Body of pancreas (tissue), 4 donors: Measurements from ENCODE around the gene BEST4. TPM values are rescaled to one million over a fixed set of nuclear protein-coding genes. Genes with fewer than 3 reads are reported as not detected.
A peak's percentile ranks its signal among the peaks of the same experiment; 100 is the strongest.

ENCODE experiments used
- ATAC-seq: fragments of 150-250 bp; one replicate; pipeline ENCODE4 v1.9.1; 2016
- DNase-seq, 4 donors: peaks; one replicate each; pipeline ENCODE4 v3.0.0-alpha.2; 2019
- H3K27ac ChIP-seq, 4 donors: fragments of 200-600 bp; sonication (generic); 1 replicate in 3 of 4; 2 replicates in 1 of 4; pipeline versions ENCODE4 v1.5.1 to v1.6.1; 2016 to 2019; ENCODE audit warnings: mild to moderate bottlenecking in 1 of 4, mixed read lengths in 1 of 4, moderate library complexity in 1 of 4
- H3K27me3 ChIP-seq, 2 donors: fragments of 200-600 bp; sonication (generic); one replicate each; pipeline ENCODE4 v1.6.0; 2016; ENCODE audit warnings: mild to moderate bottlenecking in 1 of 2
- H3K36me3 ChIP-seq, 2 donors: fragments of 200-600 bp; sonication (generic); replicated peaks in 1 of 2; 2 replicates each; pipeline ENCODE4 v1.5.1; 2016; ENCODE audit warnings: low read depth in 2 of 2; ENCODE audit not compliant: insufficient read depth in 1 of 2
- H3K4me1 ChIP-seq: fragments of 200-600 bp; sonication (generic); one replicate; pipeline ENCODE4 v1.6.0; 2016
- H3K4me3 ChIP-seq, 2 donors: fragments of 200-600 bp; sonication (generic); 1 replicate in 1 of 2; 2 replicates in 1 of 2; pipeline ENCODE4 v1.5.1; 2016 to 2019
- H3K9me3 ChIP-seq, 3 donors: fragments of 200-600 bp; sonication (generic); 1 replicate in 2 of 3; 2 replicates in 1 of 3; pipeline ENCODE4 v1.5.1; 2016
- POLR2A ChIP-seq, 3 donors: fragments of 450-650 bp; IDR thresholded peaks; one replicate each; pipeline ENCODE4 v1.6.1; 2016; ENCODE audit warnings: antibody characterized with exemption in 3 of 3, mild to moderate bottlenecking in 2 of 3
- WGBS, 2 donors: methylation state at CpG; one replicate each; pipeline ENCODE4 v1.1.5; 2017; 5-methylcytosine and 5-hydroxymethylcytosine counted together
- intact Hi-C: fragments of 100-400 bp; cut with DNase I; formaldehyde crosslinking; loops from one replicate; pipeline ENCODE4 v1.15.1; 2023
- total RNA-seq, 2 donors: library from RNA; depleted of rRNA; stranded (reverse); fragments of >200 nt; gene quantifications; one replicate each; pipeline ENCODE4 v1.1.0, GENCODE V29; 2016
- TF ChIP-seq, protein P1 (sequence below), 7 experiments: fragments of 450-650 bp in 4 of 7; fragments of 200-600 bp in 3 of 7; sonication (generic) in 3 of 7; IDR thresholded peaks; one replicate each; pipeline ENCODE4 v1.5.1; 2016 to 2019; ENCODE audit warnings: antibody characterized with exemption in 7 of 7

BEST4 gene
- total RNA-seq, 2 donors from 2014 or later: 0.26 TPM; not detected in 1

DNA sequence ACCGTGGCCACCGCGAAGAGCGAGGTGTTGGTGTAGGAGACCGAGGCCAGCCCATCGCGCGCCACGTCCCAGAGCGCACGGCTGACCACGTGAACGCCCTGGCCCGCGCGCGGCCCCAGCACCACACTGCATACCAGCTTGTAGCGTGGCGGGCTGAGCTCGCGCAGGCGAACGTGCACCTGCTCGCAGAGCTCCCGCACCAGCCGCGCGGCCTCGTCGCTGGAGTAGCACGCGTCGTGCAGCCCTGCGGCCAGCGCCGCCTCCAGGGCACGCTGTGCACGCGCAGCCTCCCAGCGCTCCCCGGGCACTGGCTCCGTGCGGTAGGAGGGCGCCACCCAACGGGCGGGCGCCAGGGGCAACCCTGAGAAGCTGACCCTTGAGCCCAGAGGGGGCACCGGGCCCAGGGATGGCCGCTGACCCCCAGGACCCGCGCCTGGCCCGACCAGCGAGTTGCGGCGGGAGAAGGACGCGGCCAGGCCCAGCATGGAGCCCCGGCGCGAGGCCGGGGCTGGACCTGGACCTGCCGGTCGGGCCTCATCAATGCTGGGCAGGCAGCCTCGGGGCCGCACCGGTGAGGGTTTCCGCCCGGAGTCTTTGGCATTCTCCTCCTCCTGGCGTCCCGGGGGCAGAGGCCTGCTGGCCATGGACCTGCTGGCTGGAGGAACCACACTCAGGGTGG is 18.2 kb upstream of the BEST4 start:
- no peaks in the 10 kb centered on the region for H3K9me3 ChIP-seq
- intact Hi-C loops: no loop called here
- H3K36me3 ChIP-seq: no peaks in the 10 kb centered on the region
- no peaks in the 10 kb centered on the region for H3K27me3 ChIP-seq
- ATAC-seq (no peak), DNase-seq (peak in 1 of 4 donors; percentile 2)
- TF ChIP-seq, protein P1, sequence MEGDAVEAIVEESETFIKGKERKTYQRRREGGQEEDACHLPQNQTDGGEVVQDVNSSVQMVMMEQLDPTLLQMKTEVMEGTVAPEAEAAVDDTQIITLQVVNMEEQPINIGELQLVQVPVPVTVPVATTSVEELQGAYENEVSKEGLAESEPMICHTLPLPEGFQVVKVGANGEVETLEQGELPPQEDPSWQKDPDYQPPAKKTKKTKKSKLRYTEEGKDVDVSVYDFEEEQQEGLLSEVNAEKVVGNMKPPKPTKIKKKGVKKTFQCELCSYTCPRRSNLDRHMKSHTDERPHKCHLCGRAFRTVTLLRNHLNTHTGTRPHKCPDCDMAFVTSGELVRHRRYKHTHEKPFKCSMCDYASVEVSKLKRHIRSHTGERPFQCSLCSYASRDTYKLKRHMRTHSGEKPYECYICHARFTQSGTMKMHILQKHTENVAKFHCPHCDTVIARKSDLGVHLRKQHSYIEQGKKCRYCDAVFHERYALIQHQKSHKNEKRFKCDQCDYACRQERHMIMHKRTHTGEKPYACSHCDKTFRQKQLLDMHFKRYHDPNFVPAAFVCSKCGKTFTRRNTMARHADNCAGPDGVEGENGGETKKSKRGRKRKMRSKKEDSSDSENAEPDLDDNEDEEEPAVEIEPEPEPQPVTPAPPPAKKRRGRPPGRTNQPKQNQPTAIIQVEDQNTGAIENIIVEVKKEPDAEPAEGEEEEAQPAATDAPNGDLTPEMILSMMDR (IDR thresholded peaks at IDR 0.05): no peak
- no peak for TF ChIP-seq POLR2A (IDR thresholded peaks at IDR 0.05)
- H3K4me1 ChIP-seq: peaks cover 77% of the 10 kb centered on the region
- 91 to 97% methylated on average over 17 to 48 of the region's 70 CpGs for WGBS, 2 donors
- H3K4me3 ChIP-seq: no peak overlapping the region
- peak overlapping the region; percentile 91 to 99 (median 98) for H3K27ac ChIP-seq

DNA sequence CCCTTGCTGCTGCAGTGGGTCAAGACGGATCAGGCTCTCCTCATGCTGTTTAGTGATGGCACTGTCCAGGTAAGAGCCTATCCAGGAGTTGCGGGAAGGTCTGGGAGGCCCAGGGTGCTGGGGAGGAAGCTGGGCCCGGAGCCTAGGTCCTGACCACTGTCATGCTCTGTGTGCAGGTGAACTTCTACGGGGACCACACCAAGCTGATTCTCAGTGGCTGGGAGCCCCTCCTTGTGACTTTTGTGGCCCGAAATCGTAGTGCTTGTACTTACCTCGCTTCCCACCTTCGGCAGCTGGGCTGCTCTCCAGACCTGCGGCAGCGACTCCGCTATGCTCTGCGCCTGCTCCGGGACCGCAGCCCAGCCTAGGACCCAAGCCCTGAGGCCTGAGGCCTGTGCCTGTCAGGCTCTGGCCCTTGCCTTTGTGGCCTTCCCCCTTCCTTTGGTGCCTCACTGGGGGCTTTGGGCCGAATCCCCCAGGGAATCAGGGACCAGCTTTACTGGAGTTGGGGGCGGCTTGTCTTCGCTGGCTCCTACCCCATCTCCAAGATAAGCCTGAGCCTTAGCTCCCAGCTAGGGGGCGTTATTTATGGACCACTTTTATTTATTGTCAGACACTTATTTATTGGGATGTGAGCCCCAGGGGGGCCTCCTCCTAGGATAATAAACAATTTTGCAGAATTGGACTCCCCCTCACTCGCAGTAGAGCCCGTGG is 17.5 kb upstream of the BEST4 start:
- H3K9me3 ChIP-seq: no peaks in the 10 kb centered on the region
- DNase-seq (no peak), ATAC-seq (no peak)
- intact Hi-C loops: no loop called here
- H3K4me1 ChIP-seq: peaks cover 79% of the 10 kb centered on the region
- H3K27ac ChIP-seq: peak overlapping the region; percentile 91 to 99 (median 98)
- no peak for TF ChIP-seq POLR2A (IDR thresholded peaks at IDR 0.05)
- TF ChIP-seq, protein P1 (IDR thresholded peaks at IDR 0.05): no peak
- H3K36me3 ChIP-seq: no peaks in the 10 kb centered on the region
- no peaks in the 10 kb centered on the region for H3K27me3 ChIP-seq
- 87 to 93% methylated on average over 7 to 20 of the region's 20 CpGs for WGBS, 2 donors
- H3K4me3 ChIP-seq: no peak overlapping the region

DNA sequence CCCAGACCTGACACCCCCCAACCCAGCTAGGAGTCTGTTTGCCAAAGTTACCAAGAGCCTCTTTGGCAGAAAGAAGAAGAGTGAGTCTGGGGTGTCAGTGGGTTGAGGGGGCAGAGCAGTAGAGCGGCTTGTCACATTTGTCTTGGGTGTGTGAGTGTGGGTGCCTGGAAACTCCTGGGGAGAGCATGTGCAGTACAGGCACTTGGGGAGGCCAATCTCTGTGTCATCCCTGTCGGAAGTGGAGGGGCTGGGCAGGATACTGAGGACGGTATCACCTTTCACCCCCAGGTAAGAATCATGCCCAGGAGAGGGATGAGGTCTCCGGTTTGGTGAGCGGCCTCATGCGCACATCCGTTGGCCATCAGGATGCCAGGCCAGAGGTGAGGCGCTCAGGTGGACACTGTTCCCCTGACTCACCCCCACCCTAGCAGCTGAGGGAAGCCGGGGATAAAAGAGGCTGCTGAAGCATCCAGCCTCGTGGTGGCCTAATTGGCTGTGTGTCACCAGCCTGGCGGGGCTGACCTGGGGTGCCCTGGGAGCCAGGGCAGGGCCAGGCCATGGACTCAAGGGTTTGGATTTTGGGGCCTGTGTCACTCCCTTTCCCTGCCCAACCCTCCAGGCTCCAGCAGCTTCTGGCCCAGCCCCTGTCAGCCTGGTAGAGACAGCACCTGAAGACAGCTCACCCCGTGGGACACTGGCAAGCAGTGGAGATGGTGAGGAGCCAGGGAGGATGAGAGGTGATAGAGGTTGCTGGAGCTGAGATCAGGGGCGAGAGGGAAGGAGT is 15.5 kb upstream of the BEST4 start:
- Histone ChIP-seq H3K4me1 (peaks cover 70% of the 10 kb centered on the region), H3K4me3 (no peak overlapping the region), H3K9me3 (no peaks in the 10 kb centered on the region), H3K27ac (no peak overlapping the region), H3K27me3 (no peaks in the 10 kb centered on the region), H3K36me3 (no peaks in the 10 kb centered on the region)
- no peak for ATAC-seq
- intact Hi-C loops: no loop called here
- WGBS, 2 donors: 90% methylated on average over 13 of the region's 13 CpGs
- no peak for TF ChIP-seq POLR2A (IDR thresholded peaks at IDR 0.05)
- TF ChIP-seq, protein P1 (IDR thresholded peaks at IDR 0.05): no peak
- no peak for DNase-seq

DNA sequence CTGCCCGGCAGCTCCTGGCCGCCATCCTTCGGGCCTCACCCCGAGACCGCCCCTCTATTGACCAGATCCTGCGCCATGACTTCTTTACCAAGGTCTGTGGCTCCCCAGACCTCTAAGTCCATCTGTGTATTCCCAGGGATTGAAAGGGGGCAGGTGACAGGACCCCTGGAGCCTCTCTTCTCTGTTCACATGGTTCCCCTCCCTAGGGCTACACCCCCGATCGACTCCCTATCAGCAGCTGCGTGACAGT is 15.0 kb upstream of the BEST4 start:
- intact Hi-C loops: no loop called here
- H3K27me3 ChIP-seq: no peaks in the 10 kb centered on the region
- H3K36me3 ChIP-seq: no peaks in the 10 kb centered on the region
- ATAC-seq (no peak), DNase-seq (no peak)
- H3K9me3 ChIP-seq: no peaks in the 10 kb centered on the region
- no peak overlapping the region for H3K4me3 ChIP-seq
- peaks cover 65% of the 10 kb centered on the region for H3K4me1 ChIP-seq
- WGBS, 2 donors: 86 to 89% methylated on average over 9 of the region's 9 CpGs
- H3K27ac ChIP-seq: peak overlapping the region in 1 of 4 donors; percentile 3
- TF ChIP-seq, protein P1 (IDR thresholded peaks at IDR 0.05): no peak
- TF ChIP-seq POLR2A (IDR thresholded peaks at IDR 0.05): no peak
